Measurements from ENCODE around the gene TENM3. TPM values are rescaled to one million over a fixed set of nuclear protein-coding genes. Genes with fewer than 3 reads are reported as not detected.

The TENM3 gene
- total and polyA plus RNA-seq, 2 of the 8 experiments (the other 6 are each of a cell fraction or from before 2014, with no cell fraction given) = 36.9 to 69.3 TPM

GRCh38 chr4:182223708-182224107 is 19.5 kb upstream of the TENM3 start (continued):
- TF ChIP-seq HDAC6 (IDR thresholded peaks at IDR 0.05; ENCODE audit: low read depth, low read length) = no peak
- no peak for TF ChIP-seq TCF12 (IDR thresholded peaks at IDR 0.05; ENCODE audit: low read depth, low read length)
- TF ChIP-seq RXRA (IDR thresholded peaks at IDR 0.05; ENCODE audit: insufficient read depth, low read depth, low read length) = no peak
- no peak for TF ChIP-seq ASH2L (IDR thresholded peaks at IDR 0.05; ENCODE audit: low read length)
- TF ChIP-seq KDM5A (IDR thresholded peaks at IDR 0.05; ENCODE audit: low read length) = no peak
- TF ChIP-seq ATF3 (IDR thresholded peaks at IDR 0.05; ENCODE audit: insufficient read depth, low read depth, low read length) = no peak
- no peak for TF ChIP-seq SUZ12 (IDR thresholded peaks at IDR 0.05; ENCODE audit: low read length)
- TF ChIP-seq PHF8 (conservative IDR thresholded peaks at IDR 0.05; ENCODE audit: low read depth, low read length) = no peak
